GM12878 (cell line): ENCODE results near the gene CNKSR3. TPM values are rescaled to one million over a fixed set of nuclear protein-coding genes. Genes with fewer than 3 reads are reported as not detected.

Source experiments
- ATAC-seq: fragments of 200-7000 bp; cut with Tn5 transposase; 3 replicates; pipeline ENCODE4 v1.9.1; 2020; ENCODE audit warnings: mild to moderate bottlenecking, moderate library complexity
- BruUV-seq: library from RNA; stranded (reverse); fragments of 400-500 nt; replicated peaks from 2 replicates; lab custom pipeline; 2021; lab: Mats Ljungman, UMichigan
- CTCF ChIA-PET: fragments of 300-600 bp; sonication (Branson Sonifier 250); formaldehyde crosslinking; extraction: SDS; loops from one replicate; lab custom pipeline; 2021; ENCODE audit warnings: inconsistent platforms; lab: Yijun Ruan, JAX
- POLR2A ChIA-PET: fragments of 350-600 bp; formaldehyde crosslinking; extraction: SDS; loops from one replicate; lab custom pipeline; 2021; ENCODE audit warnings: inconsistent platforms; lab: Charles Lee
- RAD21 ChIA-PET: fragments of 300-600 bp; sonication (Branson Sonifier 250); formaldehyde crosslinking; loops from one replicate; lab custom pipeline; 2023; ENCODE audit warnings: antibody characterized with exemption; ENCODE audit not compliant: unreplicated experiment; lab: Charles Lee
- SMC1A ChIA-PET: fragments of 300-600 bp; sonication (Branson Sonifier 250); formaldehyde crosslinking; loops from one replicate; lab custom pipeline; 2023; ENCODE audit not compliant: unreplicated experiment, uncharacterized antibody; lab: Charles Lee
- DNase-seq: peaks from one replicate; pipeline ENCODE4 v3.0.0-alpha.2; 2011; ENCODE audit warnings: low read depth, low spot score
- FAIRE-seq: peaks from 3 replicates; lab custom pipeline; 2011; peaks lifted over from hg19 to GRCh38; lab: Jason Lieb, UNC
- H2AFZ ChIP-seq: 2 replicates; pipeline ENCODE4 v1.6.0; 2011; ENCODE audit warnings: low read depth, low read length, control low read depth; ENCODE audit not compliant: control insufficient read depth
- H3K27ac ChIP-seq: 2 replicates; pipeline ENCODE4 v1.5.1; 2011; ENCODE audit warnings: control low read depth; ENCODE audit not compliant: control insufficient read depth, insufficient read depth
- H3K27me3 ChIP-seq, 2 experiments: replicated peaks in 1 of 2; 2 replicates each; pipeline versions ENCODE4 v1.6.0 to v1.6.1; 2011; ENCODE audit warnings: low read length in 1 of 2; ENCODE audit not compliant: control insufficient read depth in 2 of 2, insufficient read depth in 2 of 2
- H3K36me3 ChIP-seq, 2 experiments: 2 replicates each; pipeline ENCODE4 v1.5.1; 2011; ENCODE audit warnings: low read length in 1 of 2; ENCODE audit not compliant: control insufficient read depth in 2 of 2, insufficient read depth in 2 of 2
- H3K4me1 ChIP-seq: 2 replicates; pipeline ENCODE4 v1.6.1; 2011; ENCODE audit warnings: mild to moderate bottlenecking, low read length, moderate library complexity, mixed read lengths; ENCODE audit not compliant: control insufficient read depth, insufficient read depth
- H3K4me2 ChIP-seq: 2 replicates; pipeline ENCODE4 v1.6.0; 2011; ENCODE audit warnings: control low read depth; ENCODE audit not compliant: control insufficient read depth, insufficient read depth
- H3K4me3 ChIP-seq: fragments of 200-600 bp; sonication (generic); 2 replicates; pipeline ENCODE4 v1.5.1; 2016
- H3K79me2 ChIP-seq: 2 replicates; pipeline ENCODE4 v1.6.0; 2011; ENCODE audit warnings: low read length; ENCODE audit not compliant: control insufficient read depth, insufficient read depth
- H3K9ac ChIP-seq: 2 replicates; pipeline ENCODE4 v1.8.0; 2011; ENCODE audit warnings: low read length, control low read depth, mixed read lengths; ENCODE audit not compliant: control insufficient read depth, insufficient read depth
- H3K9me3 ChIP-seq: replicated peaks from 3 replicates; pipeline ENCODE4 v1.5.1; 2011; ENCODE audit warnings: mild to moderate bottlenecking, low read length; ENCODE audit not compliant: control insufficient read depth, insufficient read depth
- H4K20me1 ChIP-seq: 2 replicates; pipeline ENCODE4 v1.6.0; 2011; ENCODE audit not compliant: control insufficient read depth, insufficient read depth
- ASH2L ChIP-seq: fragments of 300-600, 200-600 bp; sonication (generic); IDR thresholded peaks from 2 replicates; pipeline ENCODE4 v1.6.1; 2017; ENCODE audit warnings: low read depth, mild to moderate bottlenecking, borderline replicate concordance
- CHD4 ChIP-seq: fragments of 200-600 bp; sonication (generic); IDR thresholded peaks from 2 replicates; pipeline ENCODE4 v1.6.1; 2016; ENCODE audit warnings: mild to moderate bottlenecking
- ESRRA ChIP-seq: IDR thresholded peaks from 2 replicates; pipeline ENCODE4 v1.6.1; 2012; ENCODE audit warnings: mild to moderate bottlenecking, low read length, improper control_type of control experiment
- HDAC6 ChIP-seq: fragments of 200-600 bp; sonication (generic); IDR thresholded peaks from one replicate; pipeline ENCODE4 v1.8.0; 2017; ENCODE audit warnings: antibody characterized with exemption; ENCODE audit not compliant: unreplicated experiment
- NFYB ChIP-seq: IDR thresholded peaks from 2 replicates; pipeline ENCODE4 v1.6.1; 2011; ENCODE audit warnings: low read depth, mild to moderate bottlenecking, low read length, improper control_type of control experiment, moderate library complexity; ENCODE audit not compliant: insufficient read depth
- NRF1 ChIP-seq: conservative IDR thresholded peaks from 2 replicates; pipeline ENCODE4 v1.6.1; 2011; ENCODE audit warnings: mild to moderate bottlenecking, low read depth, low read length, improper control_type of control experiment
- PAX8 ChIP-seq: fragments of 450-650 bp; IDR thresholded peaks from 2 replicates; pipeline ENCODE4 v1.6.1; 2017; ENCODE audit warnings: mild to moderate bottlenecking, moderate library complexity
- SIN3A ChIP-seq: IDR thresholded peaks from 2 replicates; pipeline ENCODE4 v1.6.1; 2012; ENCODE audit warnings: low read depth, low read length, improper control_type of control experiment
- TCF7 ChIP-seq: IDR thresholded peaks from 2 replicates; pipeline ENCODE4 v1.6.1; 2014; ENCODE audit warnings: antibody characterized with exemption, borderline replicate concordance
- WGBS: methylation state at CpG from one replicate; pipeline ENCODE4 v1.1.6; 2016; ENCODE audit warnings: low lambda C conversion rate; ENCODE audit not compliant: insufficient replicate concordance, insufficient coverage; ENCODE audit errors: missing lambda C conversion rate; 5-methylcytosine and 5-hydroxymethylcytosine counted together
- in situ Hi-C: fragments of 300-500 bp; cut with MboI; formaldehyde crosslinking; loops from 9 replicates; pipeline ENCODE4 v1.14.3; 2018; ENCODE audit warnings: mixed read lengths
- intact Hi-C: fragments of 100-400 bp; cut with micrococcal nuclease; formaldehyde crosslinking; loops from one replicate; pipeline ENCODE4 v1.14.2; 2022; ENCODE audit not compliant: unreplicated experiment
- polyA plus RNA-seq, 11 experiments: library from polyadenylated mRNA; depleted of rRNA in 4 of 11; unstranded in 6 of 11; stranded (reverse) in 5 of 11; fragments of >200 nt; fragmentation: Nextera tagmentation in 4 of 11; fragmentation: Illumina TruSeq in 1 of 11; extraction: Ambion mirVana in 4 of 11; extraction: Trizol in 1 of 11; gene quantifications; 1 replicate in 1 of 11; 2 replicates in 10 of 11; pipeline versions ENCODE4 v1.2.1 to v1.2.3, GENCODE V29; 2011 to 2016; ENCODE audit warnings: inconsistent platforms in 2 of 11, missing spikeins in 2 of 11, low read depth in 1 of 11
- total RNA-seq, 4 experiments: library from RNA; depleted of rRNA in 3 of 4; stranded (reverse); fragments of >200 nt in 3 of 4; fragmentation: Illumina TruSeq in 1 of 4; extraction: Trizol in 1 of 4; gene quantifications; 2 replicates each; pipeline versions ENCODE4 v1.2.1 to v1.2.3, GENCODE V29; 2013 to 2021
- TF ChIP-seq, protein P1 (sequence below): IDR thresholded peaks from 2 replicates; pipeline ENCODE4 v1.6.1; 2012; ENCODE audit warnings: mild to moderate bottlenecking, low read depth, low read length
- TF ChIP-seq, protein P2 (sequence below): fragments of 450-650 bp; formaldehyde crosslinking; IDR thresholded peaks from 2 replicates; pipeline ENCODE4 v1.4.0; 2020; ENCODE audit warnings: mild to moderate bottlenecking, moderate library complexity
- TF ChIP-seq, protein P3 (sequence below): IDR thresholded peaks from 2 replicates; pipeline ENCODE4 v1.6.1; 2012; ENCODE audit warnings: improper control_type of control experiment, low read depth, low read length; ENCODE audit not compliant: insufficient replicate concordance

Gene CNKSR3
- total and polyA plus RNA-seq, 10 of the 15 experiments (the other 5 are each of a cell fraction or from before 2014, with no cell fraction given): under 0.01 to 0.48 (median 0.12) TPM; not detected in 2

DNA sequence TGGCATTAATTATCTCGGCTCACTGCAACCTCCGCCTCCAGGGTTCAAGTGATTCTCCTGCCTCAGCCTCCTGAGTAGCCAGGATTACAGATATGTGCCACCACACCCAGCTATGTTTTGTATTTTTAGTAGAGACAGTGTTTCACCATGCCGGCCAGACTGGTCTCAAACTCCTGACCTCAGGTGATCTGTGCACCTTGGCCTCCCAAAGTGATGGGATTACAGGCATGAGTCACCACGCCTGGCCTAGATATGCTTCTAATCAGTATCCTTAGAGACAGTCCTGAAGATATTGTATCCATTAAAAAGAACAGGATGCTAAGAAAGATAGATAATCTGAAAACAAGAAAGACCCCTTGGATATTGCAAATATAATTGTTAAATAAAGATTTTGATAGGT lies 150.8 kb downstream of the CNKSR3 start:
- Histone ChIP-seq H3K79me2 (no peaks in the 10 kb centered on the region), H2AFZ (no peak overlapping the region), H3K4me3 (no peak overlapping the region), H3K4me2 (no peak overlapping the region), H3K9me3 (no peaks in the 10 kb centered on the region; the same call in 2 of the 3 replicates), H3K27ac (no peak overlapping the region), H4K20me1 (no peaks in the 10 kb centered on the region), H3K36me3 (no peaks in the 10 kb centered on the region), H3K4me1 (peaks cover 18% of the 10 kb centered on the region), H3K27me3 (peaks cover 0 to 5% of the 10 kb centered on the region in 2 experiments; a peak in 2 of 4 replicates), H3K9ac (no peak overlapping the region)
- ChIA-PET POLR2A (no interaction called here), RAD21 (no interaction called here), SMC1A (no interaction called here), CTCF (interaction anchor here (0.6 kb wide), 1 partner anchor 12 kb away, joined by 3 read pairs; no protein-coding TSS in a partner anchor)
- no peak for FAIRE-seq
- ATAC-seq: no peak
- intact Hi-C loops: loop anchor here (5.0 kb wide), 1 partner anchor 202 kb away; no protein-coding TSS in a partner anchor
- DNase-seq: no peak
- no TSS peak for BruUV-seq
- in situ Hi-C loops: loop anchor here (5.0 kb wide), 1 partner anchor 202 kb away; no protein-coding TSS in a partner anchor
- 53% methylated on average over 4 of the region's 4 CpGs for WGBS
- TF ChIP-seq CHD4: no peak
- no peak for TF ChIP-seq PAX8
- TF ChIP-seq ASH2L: no peak
- TF ChIP-seq, protein P1, sequence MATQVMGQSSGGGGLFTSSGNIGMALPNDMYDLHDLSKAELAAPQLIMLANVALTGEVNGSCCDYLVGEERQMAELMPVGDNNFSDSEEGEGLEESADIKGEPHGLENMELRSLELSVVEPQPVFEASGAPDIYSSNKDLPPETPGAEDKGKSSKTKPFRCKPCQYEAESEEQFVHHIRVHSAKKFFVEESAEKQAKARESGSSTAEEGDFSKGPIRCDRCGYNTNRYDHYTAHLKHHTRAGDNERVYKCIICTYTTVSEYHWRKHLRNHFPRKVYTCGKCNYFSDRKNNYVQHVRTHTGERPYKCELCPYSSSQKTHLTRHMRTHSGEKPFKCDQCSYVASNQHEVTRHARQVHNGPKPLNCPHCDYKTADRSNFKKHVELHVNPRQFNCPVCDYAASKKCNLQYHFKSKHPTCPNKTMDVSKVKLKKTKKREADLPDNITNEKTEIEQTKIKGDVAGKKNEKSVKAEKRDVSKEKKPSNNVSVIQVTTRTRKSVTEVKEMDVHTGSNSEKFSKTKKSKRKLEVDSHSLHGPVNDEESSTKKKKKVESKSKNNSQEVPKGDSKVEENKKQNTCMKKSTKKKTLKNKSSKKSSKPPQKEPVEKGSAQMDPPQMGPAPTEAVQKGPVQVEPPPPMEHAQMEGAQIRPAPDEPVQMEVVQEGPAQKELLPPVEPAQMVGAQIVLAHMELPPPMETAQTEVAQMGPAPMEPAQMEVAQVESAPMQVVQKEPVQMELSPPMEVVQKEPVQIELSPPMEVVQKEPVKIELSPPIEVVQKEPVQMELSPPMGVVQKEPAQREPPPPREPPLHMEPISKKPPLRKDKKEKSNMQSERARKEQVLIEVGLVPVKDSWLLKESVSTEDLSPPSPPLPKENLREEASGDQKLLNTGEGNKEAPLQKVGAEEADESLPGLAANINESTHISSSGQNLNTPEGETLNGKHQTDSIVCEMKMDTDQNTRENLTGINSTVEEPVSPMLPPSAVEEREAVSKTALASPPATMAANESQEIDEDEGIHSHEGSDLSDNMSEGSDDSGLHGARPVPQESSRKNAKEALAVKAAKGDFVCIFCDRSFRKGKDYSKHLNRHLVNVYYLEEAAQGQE: no peak
- no peak for TF ChIP-seq NRF1
- no peak for TF ChIP-seq TCF7
- no peak for TF ChIP-seq NFYB
- TF ChIP-seq ESRRA: no peak
- no peak for TF ChIP-seq SIN3A
- TF ChIP-seq HDAC6: no peak
- TF ChIP-seq, protein P2, sequence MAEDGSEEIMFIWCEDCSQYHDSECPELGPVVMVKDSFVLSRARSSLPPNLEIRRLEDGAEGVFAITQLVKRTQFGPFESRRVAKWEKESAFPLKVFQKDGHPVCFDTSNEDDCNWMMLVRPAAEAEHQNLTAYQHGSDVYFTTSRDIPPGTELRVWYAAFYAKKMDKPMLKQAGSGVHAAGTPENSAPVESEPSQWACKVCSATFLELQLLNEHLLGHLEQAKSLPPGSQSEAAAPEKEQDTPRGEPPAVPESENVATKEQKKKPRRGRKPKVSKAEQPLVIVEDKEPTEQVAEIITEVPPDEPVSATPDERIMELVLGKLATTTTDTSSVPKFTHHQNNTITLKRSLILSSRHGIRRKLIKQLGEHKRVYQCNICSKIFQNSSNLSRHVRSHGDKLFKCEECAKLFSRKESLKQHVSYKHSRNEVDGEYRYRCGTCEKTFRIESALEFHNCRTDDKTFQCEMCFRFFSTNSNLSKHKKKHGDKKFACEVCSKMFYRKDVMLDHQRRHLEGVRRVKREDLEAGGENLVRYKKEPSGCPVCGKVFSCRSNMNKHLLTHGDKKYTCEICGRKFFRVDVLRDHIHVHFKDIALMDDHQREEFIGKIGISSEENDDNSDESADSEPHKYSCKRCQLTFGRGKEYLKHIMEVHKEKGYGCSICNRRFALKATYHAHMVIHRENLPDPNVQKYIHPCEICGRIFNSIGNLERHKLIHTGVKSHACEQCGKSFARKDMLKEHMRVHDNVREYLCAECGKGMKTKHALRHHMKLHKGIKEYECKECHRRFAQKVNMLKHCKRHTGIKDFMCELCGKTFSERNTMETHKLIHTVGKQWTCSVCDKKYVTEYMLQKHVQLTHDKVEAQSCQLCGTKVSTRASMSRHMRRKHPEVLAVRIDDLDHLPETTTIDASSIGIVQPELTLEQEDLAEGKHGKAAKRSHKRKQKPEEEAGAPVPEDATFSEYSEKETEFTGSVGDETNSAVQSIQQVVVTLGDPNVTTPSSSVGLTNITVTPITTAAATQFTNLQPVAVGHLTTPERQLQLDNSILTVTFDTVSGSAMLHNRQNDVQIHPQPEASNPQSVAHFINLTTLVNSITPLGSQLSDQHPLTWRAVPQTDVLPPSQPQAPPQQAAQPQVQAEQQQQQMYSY: no peak
- TF ChIP-seq, protein P3, sequence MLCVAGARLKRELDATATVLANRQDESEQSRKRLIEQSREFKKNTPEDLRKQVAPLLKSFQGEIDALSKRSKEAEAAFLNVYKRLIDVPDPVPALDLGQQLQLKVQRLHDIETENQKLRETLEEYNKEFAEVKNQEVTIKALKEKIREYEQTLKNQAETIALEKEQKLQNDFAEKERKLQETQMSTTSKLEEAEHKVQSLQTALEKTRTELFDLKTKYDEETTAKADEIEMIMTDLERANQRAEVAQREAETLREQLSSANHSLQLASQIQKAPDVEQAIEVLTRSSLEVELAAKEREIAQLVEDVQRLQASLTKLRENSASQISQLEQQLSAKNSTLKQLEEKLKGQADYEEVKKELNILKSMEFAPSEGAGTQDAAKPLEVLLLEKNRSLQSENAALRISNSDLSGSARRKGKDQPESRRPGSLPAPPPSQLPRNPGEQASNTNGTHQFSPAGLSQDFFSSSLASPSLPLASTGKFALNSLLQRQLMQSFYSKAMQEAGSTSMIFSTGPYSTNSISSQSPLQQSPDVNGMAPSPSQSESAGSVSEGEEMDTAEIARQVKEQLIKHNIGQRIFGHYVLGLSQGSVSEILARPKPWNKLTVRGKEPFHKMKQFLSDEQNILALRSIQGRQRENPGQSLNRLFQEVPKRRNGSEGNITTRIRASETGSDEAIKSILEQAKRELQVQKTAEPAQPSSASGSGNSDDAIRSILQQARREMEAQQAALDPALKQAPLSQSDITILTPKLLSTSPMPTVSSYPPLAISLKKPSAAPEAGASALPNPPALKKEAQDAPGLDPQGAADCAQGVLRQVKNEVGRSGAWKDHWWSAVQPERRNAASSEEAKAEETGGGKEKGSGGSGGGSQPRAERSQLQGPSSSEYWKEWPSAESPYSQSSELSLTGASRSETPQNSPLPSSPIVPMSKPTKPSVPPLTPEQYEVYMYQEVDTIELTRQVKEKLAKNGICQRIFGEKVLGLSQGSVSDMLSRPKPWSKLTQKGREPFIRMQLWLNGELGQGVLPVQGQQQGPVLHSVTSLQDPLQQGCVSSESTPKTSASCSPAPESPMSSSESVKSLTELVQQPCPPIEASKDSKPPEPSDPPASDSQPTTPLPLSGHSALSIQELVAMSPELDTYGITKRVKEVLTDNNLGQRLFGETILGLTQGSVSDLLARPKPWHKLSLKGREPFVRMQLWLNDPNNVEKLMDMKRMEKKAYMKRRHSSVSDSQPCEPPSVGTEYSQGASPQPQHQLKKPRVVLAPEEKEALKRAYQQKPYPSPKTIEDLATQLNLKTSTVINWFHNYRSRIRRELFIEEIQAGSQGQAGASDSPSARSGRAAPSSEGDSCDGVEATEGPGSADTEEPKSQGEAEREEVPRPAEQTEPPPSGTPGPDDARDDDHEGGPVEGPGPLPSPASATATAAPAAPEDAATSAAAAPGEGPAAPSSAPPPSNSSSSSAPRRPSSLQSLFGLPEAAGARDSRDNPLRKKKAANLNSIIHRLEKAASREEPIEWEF: no peak
